Esophagus squamous epithelium (tissue), 5 donors: Measurements from ENCODE around the gene ALG2. TPM values are rescaled to one million over a fixed set of nuclear protein-coding genes. Genes with fewer than 3 reads are reported as not detected.

ENCODE experiments used
- DNase-seq: peaks from one replicate; lab custom pipeline; 2025; lab: John Stamatoyannopoulos, UW
- H3K27ac ChIP-seq, 4 donors: fragments of 200-600 bp; sonication (generic); one replicate each; pipeline ENCODE4 v1.5.1; 2016 to 2019; ENCODE audit warnings: mild to moderate bottlenecking in 1 of 4
- H3K27me3 ChIP-seq, 4 donors: fragments of 200-600 bp; sonication (generic); 1 replicate in 3 of 4; 2 replicates in 1 of 4; pipeline versions ENCODE4 v1.5.1 to v1.6.0; 2017 to 2021; ENCODE audit warnings: antibody characterized with exemption in 1 of 4
- H3K36me3 ChIP-seq, 3 donors: fragments of 200-600 bp; sonication (generic); one replicate each; pipeline ENCODE4 v1.5.1; 2016 to 2019
- H3K4me1 ChIP-seq, 3 donors: fragments of 200-600 bp; sonication (generic); one replicate each; pipeline ENCODE4 v1.5.1; 2017 to 2019
- H3K4me3 ChIP-seq, 4 donors: fragments of 200-600 bp; sonication (generic); 1 replicate in 3 of 4; 2 replicates in 1 of 4; pipeline ENCODE4 v1.5.1; 2016 to 2019; ENCODE audit warnings: mild to moderate bottlenecking in 2 of 4, moderate library complexity in 1 of 4
- H3K9me3 ChIP-seq, 3 donors: fragments of 200-600 bp; sonication (generic); one replicate each; pipeline ENCODE4 v1.5.1; 2016 to 2019
- CTCF ChIP-seq, 6 experiments: fragments of 450-650 bp in 4 of 6; fragments of 200-600 bp in 2 of 6; sonication (generic) in 2 of 6; IDR thresholded peaks; one replicate each; pipeline ENCODE4 v1.5.1; 2016 to 2019; ENCODE audit warnings: antibody characterized with exemption in 6 of 6, mild to moderate bottlenecking in 4 of 6, moderate library complexity in 4 of 6
- POLR2A ChIP-seq, 4 donors: fragments of 450-650 bp; IDR thresholded peaks; one replicate each; pipeline ENCODE4 v1.6.1; 2017; ENCODE audit warnings: antibody characterized with exemption in 4 of 4, mild to moderate bottlenecking in 4 of 4, moderate library complexity in 3 of 4
- WGBS, 2 donors: methylation state at CpG; one replicate each; pipeline ENCODE4 v1.1.5; 2018; 5-methylcytosine and 5-hydroxymethylcytosine counted together
- intact Hi-C: fragments of 100-400 bp; cut with DNase I; formaldehyde crosslinking; loops from one replicate; pipeline ENCODE4 v1.15.0; 2022
- total RNA-seq, 4 donors: library from RNA; depleted of rRNA; stranded (reverse); fragments of >200 nt; gene quantifications; one replicate each; pipeline ENCODE4 v1.1.0, GENCODE V29; 2016
- donor health status: DM: yes; HTN: yes; CAD: no.

ALG2 gene
- total RNA-seq, 4 donors from 2014 or later, result 19.2 to 28.4 (median 25.1) TPM

GRCh38 chr9:99173570-99174504, 47.9 kb downstream of the ALG2 start:
- no peaks in the 10 kb centered on the region for H3K4me1 ChIP-seq
- H3K4me3 ChIP-seq, result no peak overlapping the region
- no peaks in the 10 kb centered on the region for H3K9me3 ChIP-seq
- no peak for DNase-seq
- no peaks in the 10 kb centered on the region for H3K36me3 ChIP-seq
- intact Hi-C loops, result no loop called here
- 72 to 76% methylated on average over 10 of the region's 10 CpGs for WGBS, 2 donors
- TF ChIP-seq POLR2A (IDR thresholded peaks at IDR 0.05) (no peak), CTCF (IDR thresholded peaks at IDR 0.05) (no peak)
- H3K27me3 ChIP-seq, result peaks cover 0 to 16% (median 0%) of the 10 kb centered on the region in 4 donors
- no peak overlapping the region for H3K27ac ChIP-seq

GRCh38 chr9:99172124-99173091, 49.3 kb downstream of the ALG2 start:
- Histone ChIP-seq H3K4me3 (no peak overlapping the region), H3K27me3 (peaks cover 0 to 23% (median 0%) of the 10 kb centered on the region in 4 donors), H3K4me1 (no peaks in the 10 kb centered on the region), H3K9me3 (no peaks in the 10 kb centered on the region), H3K27ac (no peak overlapping the region), H3K36me3 (no peaks in the 10 kb centered on the region)
- DNase-seq, result no peak
- WGBS, 2 donors, result 78 to 82% methylated on average over 9 of the region's 10 CpGs
- intact Hi-C loops, result no loop called here
- TF ChIP-seq POLR2A (IDR thresholded peaks at IDR 0.05) (no peak), CTCF (IDR thresholded peaks at IDR 0.05) (no peak)

- H3K4me1 ChIP-seq, result no peaks in the 10 kb centered on the region
- H3K9me3 ChIP-seq, result no peaks in the 10 kb centered on the region
- intact Hi-C loops, result no loop called here
- H3K4me3 ChIP-seq, result no peak overlapping the region
- whole genome bisulfite sequencing, 2 donors, result 80 to 86% methylated on average over 15 of the region's 15 CpGs
- H3K27me3 ChIP-seq, result peaks cover 0 to 23% (median 0%) of the 10 kb centered on the region in 4 donors
- no peak overlapping the region for H3K27ac ChIP-seq
- no peak for DNase-seq
- no peaks in the 10 kb centered on the region for H3K36me3 ChIP-seq
- no peak for TF ChIP-seq POLR2A (IDR thresholded peaks at IDR 0.05)
- no peak for TF ChIP-seq CTCF (IDR thresholded peaks at IDR 0.05)
Observed at GRCh38 chr9:99171225-99172123, 50.3 kb downstream of the ALG2 start.

- intact Hi-C loops, result no loop called here
- TF ChIP-seq CTCF (IDR thresholded peaks at IDR 0.05) (no peak), POLR2A (IDR thresholded peaks at IDR 0.05) (no peak)
- Histone ChIP-seq H3K27me3 (peaks cover 0 to 23% (median 0%) of the 10 kb centered on the region in 4 donors), H3K9me3 (no peaks in the 10 kb centered on the region), H3K36me3 (no peaks in the 10 kb centered on the region), H3K27ac (no peak overlapping the region), H3K4me3 (no peak overlapping the region), H3K4me1 (no peaks in the 10 kb centered on the region)
- 36% methylated on average over 7 to 8 of the region's 10 CpGs for WGBS, 2 donors
- no peak for DNase-seq
Observed at GRCh38 chr9:99169982-99170761, 51.6 kb downstream of the ALG2 start.
